Heart left ventricle (tissue), 13 donors: ENCODE measurements around the gene COL10A1.

Source experiments
- POLR2A ChIP-seq, 2 donors: fragments of 450-650 bp; IDR thresholded peaks; one replicate each; pipeline ENCODE4 v1.6.1; 2017; ENCODE audit warnings: antibody characterized with exemption in 2 of 2, mild to moderate bottlenecking in 2 of 2, moderate library complexity in 2 of 2
- TF ChIP-seq, protein P1 (sequence below), 12 donors: fragments of 200-600 bp; sonication (generic) in 4 of 12; IDR thresholded peaks; one replicate each; pipeline versions ENCODE4 v1.5.0 to v1.8.0; 2018 to 2022; ENCODE audit warnings: antibody characterized with exemption in 12 of 12, mild to moderate bottlenecking in 5 of 12
- donor health status: ischemic (EF 13 %, LVEDD 7.1; RV severe dilation, severe dysfunction).
- donor health status: DM: no; HTN: yes; CAD: no.
- donor health status: DM: no; HTN: no; CAD: no.
- donor health status: ischemic (EF 25% LVEDD 6.9; RV normal size, moderate dysfunction).
- donor health status: ischemic (EF 25% LVEDD 5.7; RV mildly dilated, moderate dysfunction).
- donor health status: ischemic (EF 35%, LVEDD 5.7; RV mildly dilated, moderate dysfunction).
- donor health status: nonischemic (EF 11% LVEDD 7.7; RV severe dilation, severe dysfunction).
- donor health status: DM: yes; HTN: yes; CAD: no.
- donor health status: PGD.
- donor health status: ischemic (EF 29% LVEDD 5.4; RV normal size, mild dysfunction).
- donor health status: nonischemic (EF 23%, LVEDD 6.1; RV moderate dilation, normal function).

DNA sequence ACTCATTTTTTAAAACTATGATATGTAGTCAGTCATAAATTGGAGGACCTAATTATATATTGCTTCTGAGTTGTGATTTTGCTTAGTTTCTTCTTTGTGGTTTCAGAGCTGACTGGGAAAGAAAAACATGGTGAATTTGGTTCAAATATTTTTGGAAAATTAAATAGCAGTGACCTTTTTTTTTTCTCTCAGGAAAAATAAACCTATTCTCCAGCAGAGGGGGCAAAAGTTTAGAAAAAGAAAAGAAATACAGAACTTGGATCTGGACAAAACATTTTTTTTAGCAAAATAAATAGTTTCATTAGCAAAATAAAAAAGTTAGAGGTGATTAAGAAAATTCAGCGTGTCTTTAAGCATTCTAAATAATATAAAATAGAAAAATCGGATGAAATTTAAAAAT is 10.2 kb downstream of the COL10A1 start:
- TF ChIP-seq, protein P1, sequence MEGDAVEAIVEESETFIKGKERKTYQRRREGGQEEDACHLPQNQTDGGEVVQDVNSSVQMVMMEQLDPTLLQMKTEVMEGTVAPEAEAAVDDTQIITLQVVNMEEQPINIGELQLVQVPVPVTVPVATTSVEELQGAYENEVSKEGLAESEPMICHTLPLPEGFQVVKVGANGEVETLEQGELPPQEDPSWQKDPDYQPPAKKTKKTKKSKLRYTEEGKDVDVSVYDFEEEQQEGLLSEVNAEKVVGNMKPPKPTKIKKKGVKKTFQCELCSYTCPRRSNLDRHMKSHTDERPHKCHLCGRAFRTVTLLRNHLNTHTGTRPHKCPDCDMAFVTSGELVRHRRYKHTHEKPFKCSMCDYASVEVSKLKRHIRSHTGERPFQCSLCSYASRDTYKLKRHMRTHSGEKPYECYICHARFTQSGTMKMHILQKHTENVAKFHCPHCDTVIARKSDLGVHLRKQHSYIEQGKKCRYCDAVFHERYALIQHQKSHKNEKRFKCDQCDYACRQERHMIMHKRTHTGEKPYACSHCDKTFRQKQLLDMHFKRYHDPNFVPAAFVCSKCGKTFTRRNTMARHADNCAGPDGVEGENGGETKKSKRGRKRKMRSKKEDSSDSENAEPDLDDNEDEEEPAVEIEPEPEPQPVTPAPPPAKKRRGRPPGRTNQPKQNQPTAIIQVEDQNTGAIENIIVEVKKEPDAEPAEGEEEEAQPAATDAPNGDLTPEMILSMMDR (IDR thresholded peaks at IDR 0.05): peak in 10 of 12 donors; percentile 8 to 53 (median 22)
- TF ChIP-seq POLR2A (IDR thresholded peaks at IDR 0.05): no peak
